ENCODE measurements around the gene DPF3. TPM values are rescaled to one million over a fixed set of nuclear protein-coding genes. Genes with fewer than 3 reads are reported as not detected.

DPF3 gene
- total and polyA plus RNA-seq, 2 experiments from 2014 or later: 6.8 to 7.9 TPM

GRCh38 chr14:72632727-72633126 is 261.2 kb downstream of the DPF3 start:
- H3F3A ChIP-seq (ENCODE audit: insufficient read depth): peaks cover 32% of the 10 kb centered on the region
- peaks cover 46% of the 10 kb centered on the region for H3K4me1 ChIP-seq (ENCODE audit: insufficient read depth)
- H3K9me3 ChIP-seq (ENCODE audit: low read depth): no peaks in the 10 kb centered on the region
- no peak for TF ChIP-seq EZH2 (IDR thresholded peaks at IDR 0.05; ENCODE audit: insufficient read depth, poor library complexity, severe bottlenecking)
- no peak for TF ChIP-seq EZH2phosphoT487 (IDR thresholded peaks at IDR 0.05; ENCODE audit: insufficient read depth, low read depth)
- no peaks in the 10 kb centered on the region for H3K79me2 ChIP-seq (ENCODE audit: insufficient read depth)
- in situ Hi-C loops (cut with MboI): no loop called here
- H3K36me3 ChIP-seq (ENCODE audit: low read depth): 0 out of 2 replicates have a peak, but pooled peaks cover under 1% of the 10 kb centered on the region
- no peak overlapping the region for H3K27ac ChIP-seq
- H2AFZ ChIP-seq: no peak overlapping the region
- 29% methylated on average over 1 of the region's 1 CpG; no CpG with 5 or more reads in 1 of the 2 experiments for WGBS, 2 experiments (ENCODE audit: low coverage in 1 of 2, low lambda C conversion rate in 2 of 2, missing lambda C conversion rate in 2 of 2)
- DNase-seq: no peak
- no peaks in the 10 kb centered on the region for H4K20me1 ChIP-seq (ENCODE audit: insufficient read depth)
- no peak overlapping the region for H3K9ac ChIP-seq
- H3K9me2 ChIP-seq (ENCODE audit: insufficient read depth): no peaks in the 10 kb centered on the region
- no peak overlapping the region for H3K4me2 ChIP-seq (ENCODE audit: unreplicated experiment)
- no peaks in the 10 kb centered on the region for H3K27me3 ChIP-seq (replicated peaks; ENCODE audit: insufficient read depth)
- no peak overlapping the region for H3K4me3 ChIP-seq

GRCh38 chr14:72631401-72631800 is 262.5 kb downstream of the DPF3 start:
- no peaks in the 10 kb centered on the region for H3K9me2 ChIP-seq (ENCODE audit: insufficient read depth)
- in situ Hi-C loops (cut with MboI): no loop called here
- WGBS, 2 experiments (ENCODE audit: low coverage in 1 of 2, low lambda C conversion rate in 2 of 2, missing lambda C conversion rate in 2 of 2): 95% methylated on average over 1 of the region's 1 CpG
- DNase-seq: no peak
- no peak overlapping the region for H3K4me2 ChIP-seq (ENCODE audit: unreplicated experiment)
- H3K36me3 ChIP-seq (ENCODE audit: low read depth): 0 out of 2 replicates have a peak, but pooled peaks cover 14% of the 10 kb centered on the region
- no peak for TF ChIP-seq EZH2phosphoT487 (IDR thresholded peaks at IDR 0.05; ENCODE audit: insufficient read depth, low read depth)
- no peak for TF ChIP-seq EZH2 (IDR thresholded peaks at IDR 0.05; ENCODE audit: insufficient read depth, poor library complexity, severe bottlenecking)
- H3K4me3 ChIP-seq: no peak overlapping the region
- H3K27me3 ChIP-seq (replicated peaks; ENCODE audit: insufficient read depth): no peaks in the 10 kb centered on the region
- H3K27ac ChIP-seq: no peak overlapping the region
- no peaks in the 10 kb centered on the region for H3K79me2 ChIP-seq (ENCODE audit: insufficient read depth)
- H3K9me3 ChIP-seq (ENCODE audit: low read depth): peaks cover 7% of the 10 kb centered on the region
- H2AFZ ChIP-seq: no peak overlapping the region
- H3F3A ChIP-seq (ENCODE audit: insufficient read depth): peaks cover 19% of the 10 kb centered on the region
- H3K4me1 ChIP-seq (ENCODE audit: insufficient read depth): peaks cover 32% of the 10 kb centered on the region
- no peak overlapping the region for H3K9ac ChIP-seq
- no peaks in the 10 kb centered on the region for H4K20me1 ChIP-seq (ENCODE audit: insufficient read depth)

- DNase-seq: no peak
- peaks cover 7% of the 10 kb centered on the region for H3K9me3 ChIP-seq (ENCODE audit: low read depth)
- peaks cover 8% of the 10 kb centered on the region for H3F3A ChIP-seq (ENCODE audit: insufficient read depth)
- WGBS, 2 experiments (ENCODE audit: low coverage in 1 of 2, low lambda C conversion rate in 2 of 2, missing lambda C conversion rate in 2 of 2): 71 to 77% methylated on average over 4 of the region's 4 CpGs
- in situ Hi-C loops (cut with MboI): no loop called here
- no peaks in the 10 kb centered on the region for H4K20me1 ChIP-seq (ENCODE audit: insufficient read depth)
- H3K9ac ChIP-seq: no peak overlapping the region
- H3K4me1 ChIP-seq (ENCODE audit: insufficient read depth): peaks cover 22% of the 10 kb centered on the region
- no peaks in the 10 kb centered on the region for H3K9me2 ChIP-seq (ENCODE audit: insufficient read depth)
- H3K79me2 ChIP-seq (ENCODE audit: insufficient read depth): no peaks in the 10 kb centered on the region
- H3K27ac ChIP-seq: no peak overlapping the region
- TF ChIP-seq EZH2phosphoT487 (IDR thresholded peaks at IDR 0.05; ENCODE audit: insufficient read depth, low read depth) (no peak), EZH2 (IDR thresholded peaks at IDR 0.05; ENCODE audit: insufficient read depth, poor library complexity, severe bottlenecking) (no peak)
- no peak overlapping the region for H3K4me2 ChIP-seq (ENCODE audit: unreplicated experiment)
- H3K4me3 ChIP-seq: no peak overlapping the region
- H3K27me3 ChIP-seq (replicated peaks; ENCODE audit: insufficient read depth): no peaks in the 10 kb centered on the region
- 0 out of 2 replicates have a peak, but pooled peaks cover 15% of the 10 kb centered on the region for H3K36me3 ChIP-seq (ENCODE audit: low read depth)
- H2AFZ ChIP-seq: no peak overlapping the region
Measured at GRCh38 chr14:72630374-72630773, 263.5 kb downstream of the DPF3 start.

- TF ChIP-seq EZH2 (IDR thresholded peaks at IDR 0.05; ENCODE audit: insufficient read depth, poor library complexity, severe bottlenecking): no peak
- TF ChIP-seq EZH2phosphoT487 (IDR thresholded peaks at IDR 0.05; ENCODE audit: insufficient read depth, low read depth): no peak
- no peaks in the 10 kb centered on the region for H4K20me1 ChIP-seq (ENCODE audit: insufficient read depth)
- H3K27me3 ChIP-seq (replicated peaks; ENCODE audit: insufficient read depth): no peaks in the 10 kb centered on the region
- no peaks in the 10 kb centered on the region for H3K9me2 ChIP-seq (ENCODE audit: insufficient read depth)
- H3F3A ChIP-seq (ENCODE audit: insufficient read depth): peaks cover 4% of the 10 kb centered on the region; the same call in 1 of the 2 replicates
- 63 to 81% methylated on average over 2 of the region's 2 CpGs for WGBS, 2 experiments (ENCODE audit: low coverage in 1 of 2, low lambda C conversion rate in 2 of 2, missing lambda C conversion rate in 2 of 2)
- H3K4me2 ChIP-seq (ENCODE audit: unreplicated experiment): no peak overlapping the region
- 0 out of 2 replicates have a peak, but pooled peaks cover 15% of the 10 kb centered on the region for H3K36me3 ChIP-seq (ENCODE audit: low read depth)
- in situ Hi-C loops (cut with MboI): no loop called here
- H3K4me3 ChIP-seq: no peak overlapping the region
- H3K4me1 ChIP-seq (ENCODE audit: insufficient read depth): peaks cover 14% of the 10 kb centered on the region
- H3K9ac ChIP-seq: no peak overlapping the region
- peaks cover 7% of the 10 kb centered on the region for H3K9me3 ChIP-seq (ENCODE audit: low read depth)
- H3K27ac ChIP-seq: no peak overlapping the region
- no peaks in the 10 kb centered on the region for H3K79me2 ChIP-seq (ENCODE audit: insufficient read depth)
- no peak overlapping the region for H2AFZ ChIP-seq
- no peak for DNase-seq
Measured at GRCh38 chr14:72629534-72629933, 264.4 kb downstream of the DPF3 start.

Measured in GM23248 (cell line).